DND-41 (cell line): ENCODE data around the gene ACOT13.

Source experiments
- EZH2 ChIP-seq: IDR thresholded peaks from 3 replicates; pipeline ENCODE4 v1.6.1; 2012; ENCODE audit warnings: borderline replicate concordance, low read depth, mild to moderate bottlenecking, moderate library complexity, low read length, inconsistent platforms; ENCODE audit not compliant: severe bottlenecking
- TF ChIP-seq, protein P1 (sequence below): IDR thresholded peaks from 2 replicates; pipeline ENCODE4 v1.5.1; 2012; ENCODE audit warnings: borderline replicate concordance, low read length, moderate library complexity, mild to moderate bottlenecking; ENCODE audit not compliant: poor library complexity, severe bottlenecking; ENCODE audit errors: extremely low read depth

- no peak for TF ChIP-seq EZH2
- TF ChIP-seq, protein P1, sequence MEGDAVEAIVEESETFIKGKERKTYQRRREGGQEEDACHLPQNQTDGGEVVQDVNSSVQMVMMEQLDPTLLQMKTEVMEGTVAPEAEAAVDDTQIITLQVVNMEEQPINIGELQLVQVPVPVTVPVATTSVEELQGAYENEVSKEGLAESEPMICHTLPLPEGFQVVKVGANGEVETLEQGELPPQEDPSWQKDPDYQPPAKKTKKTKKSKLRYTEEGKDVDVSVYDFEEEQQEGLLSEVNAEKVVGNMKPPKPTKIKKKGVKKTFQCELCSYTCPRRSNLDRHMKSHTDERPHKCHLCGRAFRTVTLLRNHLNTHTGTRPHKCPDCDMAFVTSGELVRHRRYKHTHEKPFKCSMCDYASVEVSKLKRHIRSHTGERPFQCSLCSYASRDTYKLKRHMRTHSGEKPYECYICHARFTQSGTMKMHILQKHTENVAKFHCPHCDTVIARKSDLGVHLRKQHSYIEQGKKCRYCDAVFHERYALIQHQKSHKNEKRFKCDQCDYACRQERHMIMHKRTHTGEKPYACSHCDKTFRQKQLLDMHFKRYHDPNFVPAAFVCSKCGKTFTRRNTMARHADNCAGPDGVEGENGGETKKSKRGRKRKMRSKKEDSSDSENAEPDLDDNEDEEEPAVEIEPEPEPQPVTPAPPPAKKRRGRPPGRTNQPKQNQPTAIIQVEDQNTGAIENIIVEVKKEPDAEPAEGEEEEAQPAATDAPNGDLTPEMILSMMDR = no peak
Observed at GRCh38 chr6:24630856-24631505, 35.9 kb upstream of the ACOT13 start.
